NCI-H2029 treated with DMSO at 0.1 percent for 48 hours (cell line): ENCODE measurements around the gene DAGLB.

Experiments
- DNase-seq: peaks from one replicate; lab custom pipeline; 2025; lab: John Stamatoyannopoulos, UW

Gene DAGLB

DNA sequence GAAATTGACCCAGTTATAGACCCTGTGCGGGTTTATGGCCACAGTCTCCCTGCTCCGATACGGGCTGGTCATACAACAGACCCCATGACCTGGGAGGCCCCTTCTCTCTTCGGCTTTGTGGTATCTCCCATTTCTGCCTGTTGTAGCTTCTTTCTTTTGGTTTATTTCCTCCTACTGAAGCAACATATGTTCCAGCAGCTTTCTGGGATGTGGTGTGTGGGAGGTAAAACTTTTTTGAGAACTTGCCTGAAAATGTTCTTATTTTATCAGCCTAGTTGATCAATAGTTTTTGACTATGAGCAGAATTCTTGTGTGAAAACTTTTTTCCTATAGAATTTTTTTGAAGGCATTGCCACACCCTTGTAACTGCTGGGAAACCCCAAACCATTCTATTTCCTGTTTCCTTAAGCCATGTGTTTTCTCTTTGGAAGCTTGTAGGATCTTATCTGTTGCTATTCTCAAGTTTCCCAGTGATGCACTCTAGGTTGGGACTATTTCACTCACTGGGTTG lies 80.0 kb downstream of the DAGLB start:
- DNase-seq: no peak

DNA sequence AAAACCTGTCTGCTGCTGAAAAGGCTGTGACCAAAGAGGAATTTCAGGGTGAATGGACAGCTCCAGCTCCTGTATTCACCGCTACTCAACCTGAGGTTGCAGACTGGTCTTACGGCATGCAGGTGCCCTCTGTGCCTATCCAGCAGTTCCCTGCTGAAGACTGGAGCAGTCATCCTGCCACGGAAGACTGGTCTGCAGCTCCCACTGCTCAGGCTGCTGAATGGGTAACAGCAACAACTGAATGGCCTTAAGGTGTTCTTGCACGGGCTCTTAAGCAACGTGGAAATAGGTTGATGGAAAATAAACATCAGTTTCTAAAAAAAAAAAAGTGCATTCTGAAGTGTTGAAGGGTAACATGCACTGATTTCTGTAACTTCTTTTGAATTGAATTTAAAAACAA lies 82.3 kb downstream of the DAGLB start:
- DNase-seq: no peak

DNA sequence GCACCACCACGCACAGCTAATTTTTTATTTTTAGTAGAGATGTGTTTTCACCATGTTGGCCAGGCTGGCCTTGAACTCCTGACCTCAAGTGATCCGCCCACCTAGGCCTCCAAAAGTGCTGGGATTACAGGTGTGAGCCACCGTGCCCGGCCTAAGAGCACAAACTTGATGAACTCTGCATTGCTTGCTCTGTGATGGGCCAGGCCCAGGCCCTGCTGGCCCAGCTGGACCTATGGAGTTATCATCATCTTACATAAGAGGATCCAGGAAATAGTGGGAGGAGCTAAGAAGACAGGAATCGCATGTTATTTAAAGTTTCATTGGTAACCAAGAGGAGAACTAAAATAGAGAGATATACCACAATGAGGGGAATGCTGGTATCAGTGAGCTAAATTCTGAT lies 86.9 kb downstream of the DAGLB start:
- no peak for DNase-seq

GRCh38 chr7:6359734-6360133 lies 88.0 kb downstream of the DAGLB start:
- DNase-seq: no peak
